GM18508 (cell line): ENCODE results near the gene MLF2.

ENCODE experiments used
- ATAC-seq: cut with Tn5 transposase; IDR thresholded peaks from one replicate; pipeline ENCODE4 v1.9.1; 2021; ENCODE audit warnings: moderate number of reproducible peaks; ENCODE audit not compliant: insufficient read depth, unreplicated experiment

Gene MLF2

GRCh38 chr12:6699259-6699988 lies 53.5 kb downstream of the MLF2 start:
- ATAC-seq: no peak

GRCh38 chr12:6698352-6699046 lies 54.4 kb downstream of the MLF2 start:
- no peak for ATAC-seq
